Renal cortical epithelial cell (primary cell): ENCODE data around the gene ACOT13. TPM values are rescaled to one million over a fixed set of nuclear protein-coding genes. Genes with fewer than 3 reads are reported as not detected.
A peak's percentile ranks its signal among the peaks of the same experiment; 100 is the strongest.
"Not testable (repeated sequence)": the region's sequence is repeated elsewhere in the genome, so short reads cannot be mapped to it uniquely, and the experiment has no call there.

Experiments
- DNase-seq: peaks from one replicate; pipeline ENCODE4 v3.0.0-alpha.2; 2011; ENCODE audit warnings: low read depth
- total RNA-seq: library from RNA; depleted of rRNA; stranded (reverse); fragments of >200 nt; gene quantifications from 2 replicates; pipeline ENCODE4 v1.2.3, GENCODE V29; 2014

The ACOT13 gene
- total RNA-seq, 1 donor from 2014 or later = 16.0 TPM

DNA sequence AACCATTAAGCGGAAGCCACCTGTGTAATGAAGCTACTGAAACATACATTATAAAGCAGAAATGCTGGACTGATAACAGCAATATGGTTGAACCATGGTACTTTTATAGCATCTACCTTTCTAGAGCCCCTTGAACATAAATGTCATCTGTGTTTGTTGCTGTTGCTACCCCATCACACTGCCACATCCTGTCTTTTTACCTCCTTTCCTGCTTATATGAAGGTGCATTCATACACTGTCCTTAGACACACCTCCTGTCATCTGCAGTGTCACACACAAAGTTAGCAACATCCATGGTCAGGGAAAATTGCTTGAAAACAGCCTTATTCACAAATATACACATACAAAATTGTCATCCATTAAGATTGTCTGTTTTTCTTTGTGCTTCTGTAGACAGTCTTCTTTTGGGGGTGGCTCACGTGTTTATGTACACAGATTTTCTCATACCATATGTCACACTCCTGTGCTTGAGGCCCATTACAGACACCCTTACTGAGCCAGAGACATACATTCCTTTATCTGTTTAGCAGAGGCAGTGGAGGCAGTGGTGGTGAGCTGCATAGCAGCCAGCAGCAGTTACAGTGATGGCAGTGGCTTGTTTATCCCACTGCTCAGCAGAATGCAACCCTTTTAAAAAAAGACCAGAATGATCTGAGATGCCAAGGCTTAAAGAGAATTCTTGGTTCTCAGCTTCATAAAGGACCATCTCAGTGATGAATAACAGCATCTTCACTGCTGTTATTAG, 26.1 kb downstream of the ACOT13 start:
- DNase-seq = no peak

DNA sequence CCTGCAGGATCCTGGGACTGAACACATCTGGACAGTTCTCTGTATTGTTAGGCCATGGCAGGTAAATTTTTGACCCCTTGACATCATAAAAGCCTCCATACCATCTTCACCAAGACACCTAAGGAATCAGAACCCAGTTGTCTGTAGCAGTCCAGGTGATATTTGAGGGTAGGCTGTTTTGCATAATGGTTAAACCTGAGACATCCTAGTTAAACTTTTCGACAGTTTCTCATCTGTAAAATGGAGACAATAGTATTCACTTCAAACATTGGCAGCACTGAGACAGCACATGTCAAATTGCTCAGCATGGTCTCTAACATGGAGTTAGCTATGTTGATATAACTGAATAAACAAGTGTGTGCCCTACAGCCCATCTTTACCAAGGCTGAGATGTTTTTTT, 27.3 kb downstream of the ACOT13 start:
- DNase-seq = no peak

DNA sequence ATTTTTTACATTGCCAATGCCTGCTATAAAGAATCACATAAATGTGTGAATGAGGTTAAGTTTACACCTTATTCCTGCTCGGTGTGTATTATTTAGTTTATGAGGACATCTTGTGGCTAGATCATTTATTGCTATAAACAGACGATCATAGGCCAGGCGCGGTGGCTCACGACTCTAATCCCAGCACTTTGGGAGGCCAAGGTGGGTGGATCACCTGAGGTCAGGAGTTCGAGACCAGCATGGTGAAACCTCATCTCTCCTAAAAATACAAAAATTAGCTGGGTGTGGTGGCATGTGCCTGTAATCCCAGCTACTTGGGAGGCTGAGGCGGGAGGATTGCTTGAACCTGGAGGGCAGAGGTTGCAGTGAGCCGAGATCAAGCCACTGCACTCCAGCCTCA, 28.8 kb downstream of the ACOT13 start:
- peak; percentile 49 for DNase-seq

DNA sequence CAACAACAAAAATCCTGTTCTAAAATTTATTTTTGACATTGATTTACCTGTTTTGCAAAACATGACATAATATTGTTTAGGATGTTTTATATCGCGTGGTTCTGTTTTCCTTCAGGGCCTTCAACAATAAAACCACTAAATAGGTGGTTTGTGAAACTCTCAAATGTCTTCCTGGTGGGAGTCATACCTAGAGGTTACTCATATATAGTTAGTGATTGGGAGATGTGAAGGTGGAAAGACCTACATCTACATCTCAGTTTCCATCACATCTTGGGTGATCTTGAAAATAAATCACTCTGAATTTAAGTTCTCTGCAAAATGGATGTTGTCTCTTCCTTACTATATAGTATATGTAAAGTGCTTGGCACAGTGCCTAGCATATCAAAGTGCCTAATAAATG, 29.2 kb downstream of the ACOT13 start:
- DNase-seq = no peak

DNA sequence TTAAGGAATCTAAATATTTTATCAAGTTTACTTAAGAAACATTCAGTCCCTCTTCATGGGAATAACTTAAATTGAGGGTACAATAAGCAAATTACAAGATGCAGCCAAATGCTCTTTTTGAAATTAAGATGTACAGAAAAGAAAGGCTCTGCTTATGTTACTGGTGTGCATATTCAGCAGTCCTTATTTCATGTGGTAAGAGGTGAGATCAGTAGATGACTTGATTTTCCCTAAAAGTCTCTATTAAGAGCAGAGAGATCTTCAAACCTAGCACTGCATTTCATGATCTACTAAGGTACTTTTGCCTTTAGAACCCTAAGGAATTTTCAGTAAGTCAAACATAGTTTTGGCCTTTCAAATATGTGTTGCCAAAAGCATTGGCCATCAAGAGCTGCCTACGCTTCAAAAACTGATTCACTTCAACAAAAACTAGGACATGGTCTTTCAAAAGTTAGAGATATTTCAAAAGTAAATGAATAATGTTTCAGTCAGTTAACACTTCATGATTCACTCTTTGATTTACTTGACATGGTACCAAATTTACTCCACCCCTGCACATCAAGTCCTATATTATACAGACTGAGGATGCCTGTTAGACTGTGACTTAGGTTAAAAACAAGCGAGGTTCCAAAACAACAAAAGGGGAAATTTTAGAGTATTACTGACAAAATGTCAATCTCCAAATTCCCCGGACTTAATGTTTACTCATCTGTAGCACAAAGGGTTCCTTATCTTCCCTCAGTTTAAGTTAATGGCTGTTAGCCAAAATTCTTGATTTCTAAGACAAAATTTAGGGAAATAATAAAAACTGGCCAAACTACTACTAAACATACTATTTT, 32.9 kb downstream of the ACOT13 start:
- DNase-seq = no peak

DNA sequence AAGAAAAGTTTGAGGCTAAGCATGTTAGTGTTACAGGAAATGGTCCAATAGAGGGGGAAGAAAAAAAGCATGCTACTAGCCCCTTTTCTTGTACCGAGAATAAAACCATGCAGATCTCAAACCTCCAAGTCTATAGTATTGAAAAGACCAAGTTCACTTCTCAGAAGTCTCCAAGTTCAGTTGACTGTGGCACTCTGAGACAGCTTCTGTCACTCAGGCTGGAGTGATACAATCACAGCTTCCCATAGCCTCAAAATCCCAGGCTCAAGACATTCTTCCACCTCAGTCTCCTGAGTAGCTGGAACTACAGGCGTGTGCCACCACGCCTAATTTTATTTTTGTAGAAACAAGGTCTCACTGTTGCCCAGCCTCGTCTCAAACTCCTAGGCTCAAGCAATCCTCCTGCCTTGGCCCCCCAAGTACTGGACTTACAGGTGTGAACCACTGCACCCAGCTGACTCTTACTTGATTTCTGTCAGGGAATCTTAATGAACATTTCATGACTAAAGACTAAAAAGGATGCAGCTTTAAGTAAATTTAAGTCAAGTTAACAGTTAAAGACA, 35.9 kb downstream of the ACOT13 start:
- no peak for DNase-seq

DNA sequence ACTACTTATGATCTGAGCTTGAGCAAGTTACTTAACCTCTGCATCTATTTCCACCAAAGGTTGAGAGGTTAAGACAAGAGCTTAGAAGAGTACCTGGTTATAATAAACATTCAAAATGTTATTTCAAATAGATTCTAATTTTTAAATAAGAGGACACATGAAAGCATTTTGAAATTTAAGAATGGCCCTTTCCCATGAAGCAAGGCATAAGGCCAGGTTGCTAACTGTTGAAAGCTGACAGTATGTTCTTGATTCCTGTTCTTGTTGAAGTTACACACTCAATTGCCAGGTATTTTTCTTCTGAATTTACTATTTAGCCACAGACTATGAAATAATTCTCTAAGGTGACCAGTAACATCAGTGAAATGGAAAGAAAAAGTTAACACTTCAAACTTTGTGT, 37.6 kb downstream of the ACOT13 start:
- no peak for DNase-seq

DNA sequence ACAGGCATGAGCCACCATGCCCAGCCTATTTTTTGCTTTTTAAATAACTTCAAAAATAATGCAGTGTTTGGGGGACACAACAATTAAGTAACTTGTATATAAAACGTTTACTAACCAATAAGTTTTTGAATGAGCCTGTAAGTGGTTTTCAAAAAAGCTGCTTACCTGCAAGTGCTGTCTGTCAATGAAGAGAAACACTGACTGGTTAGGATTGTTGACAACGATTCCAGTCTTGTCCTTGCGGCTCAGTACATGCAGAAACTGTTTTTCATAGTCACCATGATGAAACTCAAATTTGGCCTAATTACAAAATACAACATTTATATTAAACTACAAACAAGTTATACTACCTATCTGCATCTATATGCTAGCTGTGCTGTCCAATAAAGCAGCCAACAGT, 41.7 kb downstream of the ACOT13 start:
- no peak for DNase-seq

DNA sequence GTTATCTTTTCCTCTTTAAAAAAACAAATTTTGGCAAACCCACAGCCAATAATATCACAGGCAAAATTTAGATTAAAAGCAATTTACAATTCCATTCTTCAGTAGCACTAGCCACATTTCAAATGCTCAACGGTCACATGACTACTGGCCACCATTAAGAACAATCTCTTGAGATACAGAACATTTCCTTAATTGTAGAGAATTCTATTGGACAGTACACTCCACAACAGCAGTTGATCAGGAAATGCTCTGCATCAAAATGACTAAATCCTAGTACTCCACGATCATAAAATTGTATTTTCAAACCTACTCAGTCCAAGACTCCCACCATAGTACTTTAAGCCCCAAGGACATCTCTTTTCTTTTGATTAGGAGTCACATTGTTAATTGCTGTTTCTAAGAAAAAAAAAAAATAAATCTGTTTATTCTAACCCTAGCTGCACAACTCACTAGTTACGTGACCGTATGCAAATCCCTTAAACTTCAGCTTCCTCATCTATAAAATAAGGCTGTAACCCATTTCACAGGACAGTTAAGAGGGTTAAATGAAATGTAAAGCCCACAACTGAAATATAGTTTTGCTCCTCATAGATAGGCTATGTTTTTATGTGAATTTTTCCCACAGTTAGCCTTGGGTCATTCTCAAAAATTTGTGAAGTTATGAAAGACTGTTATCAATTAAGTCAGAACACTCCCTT, 42.3 kb downstream of the ACOT13 start:
- DNase-seq = no peak

DNA sequence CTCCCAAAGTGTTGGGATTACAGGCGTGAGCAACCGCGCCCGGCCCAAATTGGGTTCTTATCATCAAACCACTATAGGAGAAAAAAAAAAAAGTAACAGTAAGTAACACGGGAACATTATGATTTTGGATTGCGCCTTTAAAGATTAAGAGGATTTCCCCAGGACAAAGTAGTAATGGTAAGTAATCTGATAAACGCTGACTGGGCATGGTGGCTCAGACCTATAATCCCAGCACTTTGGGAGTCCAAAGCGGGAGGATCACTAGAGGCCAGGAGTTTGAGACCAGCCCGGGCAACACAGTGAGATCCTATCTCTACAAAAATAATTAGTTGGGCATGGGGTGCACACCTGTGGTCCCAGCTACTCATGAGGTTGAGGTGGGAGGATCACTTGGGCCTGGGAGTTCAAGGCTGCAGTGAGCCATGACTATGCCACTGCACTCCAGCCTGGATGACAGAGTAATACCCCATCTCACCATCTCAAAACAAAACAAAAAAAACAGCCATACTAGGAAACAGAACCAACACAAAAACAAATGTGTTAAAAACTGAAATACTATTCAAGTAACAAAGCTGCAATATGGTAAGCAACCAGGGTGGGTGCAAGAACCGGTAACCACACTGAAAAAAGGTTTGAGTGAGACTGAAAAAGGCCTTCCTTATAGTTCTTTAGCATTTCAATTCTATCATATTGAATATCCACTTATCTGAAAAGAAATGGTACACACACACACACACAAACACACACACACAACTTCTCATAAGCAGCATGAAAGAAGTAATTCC, 43.8 kb downstream of the ACOT13 start:
- DNase-seq = no peak

DNA sequence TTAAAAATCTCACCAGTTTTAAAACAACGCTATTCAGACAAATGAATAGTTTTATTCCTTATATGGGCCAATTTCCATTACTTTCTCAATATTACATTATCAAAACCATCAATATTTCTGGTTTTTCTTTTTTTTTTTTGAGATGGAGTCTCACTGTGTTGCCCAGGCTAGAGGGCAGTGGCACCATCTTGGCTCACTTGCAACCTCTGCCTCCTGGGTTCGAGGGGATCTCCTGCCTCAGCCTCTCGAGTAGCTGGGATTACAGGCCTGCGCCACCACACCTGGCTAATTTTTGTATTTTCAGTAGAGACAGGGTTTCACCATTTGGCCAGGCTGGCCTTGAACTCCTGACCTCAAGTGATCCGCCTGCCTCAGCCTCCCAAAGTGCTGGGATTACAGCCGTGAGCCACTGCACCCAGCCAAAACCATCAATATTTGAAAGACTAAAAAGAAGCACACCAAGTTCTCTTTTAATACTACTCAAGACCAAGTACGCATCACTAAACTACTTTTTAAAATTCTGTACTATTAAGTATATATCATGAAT, 49.8 kb downstream of the ACOT13 start:
- DNase-seq = not testable (repeated sequence)

DNA sequence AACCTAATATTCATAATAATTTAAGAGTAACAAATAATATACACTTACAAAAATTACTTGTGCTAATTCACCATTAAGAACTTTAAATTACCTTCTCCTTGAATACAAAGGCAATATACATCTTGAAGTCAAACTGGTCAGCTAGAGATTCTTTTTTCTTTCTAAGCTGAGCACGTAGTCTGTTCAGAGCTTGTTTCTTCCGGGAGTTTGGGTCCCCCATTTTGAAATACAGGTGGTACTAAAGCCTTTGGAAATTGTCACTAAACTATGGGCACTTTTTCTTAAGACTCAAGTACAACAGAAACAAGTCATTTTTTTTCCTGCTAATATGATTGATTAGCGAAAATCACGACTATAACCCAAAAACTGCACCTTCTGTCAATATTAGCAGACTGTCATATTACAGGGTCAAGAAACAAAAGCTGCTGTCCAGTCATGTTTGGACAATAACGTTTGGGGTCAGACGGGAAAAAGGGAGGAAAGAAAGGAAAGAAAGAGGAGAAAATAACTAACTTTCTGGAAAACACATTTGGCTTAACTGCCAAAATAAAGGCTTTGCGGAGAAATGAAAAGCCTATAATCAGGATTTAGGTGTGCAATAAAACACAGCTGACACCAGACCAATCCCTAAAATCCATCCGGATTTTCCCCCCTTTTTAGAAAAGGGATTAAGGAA, 51.7 kb downstream of the ACOT13 start:
- no peak for DNase-seq

DNA sequence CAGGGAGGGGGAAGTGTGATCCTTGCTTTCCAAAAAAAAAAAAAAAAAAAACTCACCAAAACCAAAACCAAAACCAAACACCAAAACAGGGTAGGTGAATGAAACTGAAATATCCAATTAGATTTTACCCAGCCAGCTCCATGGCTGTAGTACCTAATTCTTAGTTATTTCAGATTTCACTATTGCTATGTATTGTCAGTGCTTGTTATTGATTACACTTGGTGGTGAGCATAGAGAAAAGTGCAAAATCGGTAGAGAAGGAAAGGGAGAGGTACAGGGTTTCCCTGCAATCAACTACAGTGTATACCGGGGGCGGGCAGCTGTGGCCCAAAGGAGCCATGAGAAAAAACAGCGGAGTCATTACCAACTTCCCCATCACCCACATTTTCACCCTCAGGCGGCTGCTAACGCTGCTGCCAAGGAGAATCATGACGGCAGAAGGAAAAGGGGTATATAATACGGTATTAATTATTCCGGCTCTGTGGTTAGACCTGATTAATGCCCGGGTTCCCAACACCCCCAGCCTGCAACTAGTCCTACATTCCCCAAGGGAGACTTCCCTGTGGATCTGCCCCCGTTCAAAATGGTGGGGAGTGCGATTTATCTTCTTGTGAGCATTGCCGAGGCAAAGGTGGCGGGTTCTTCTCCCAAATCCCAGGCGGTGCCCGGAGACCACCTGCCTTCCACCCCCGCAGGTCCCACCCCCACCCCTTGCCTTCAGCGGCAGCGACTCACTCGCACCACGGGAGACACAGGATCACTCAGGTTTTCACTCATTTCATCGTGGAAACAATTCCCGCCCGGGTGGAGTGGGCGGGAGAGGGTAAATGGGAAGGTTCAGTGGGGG, 52.5 kb downstream of the ACOT13 start, which contains the start of gene C6orf62:
Gene C6orf62 (minus strand): TSS at position 30 of the 847 bp plus-strand sequence. CDS start 486 bp downstream, outside the sequence.
- peak; percentile 50 for DNase-seq

DNA sequence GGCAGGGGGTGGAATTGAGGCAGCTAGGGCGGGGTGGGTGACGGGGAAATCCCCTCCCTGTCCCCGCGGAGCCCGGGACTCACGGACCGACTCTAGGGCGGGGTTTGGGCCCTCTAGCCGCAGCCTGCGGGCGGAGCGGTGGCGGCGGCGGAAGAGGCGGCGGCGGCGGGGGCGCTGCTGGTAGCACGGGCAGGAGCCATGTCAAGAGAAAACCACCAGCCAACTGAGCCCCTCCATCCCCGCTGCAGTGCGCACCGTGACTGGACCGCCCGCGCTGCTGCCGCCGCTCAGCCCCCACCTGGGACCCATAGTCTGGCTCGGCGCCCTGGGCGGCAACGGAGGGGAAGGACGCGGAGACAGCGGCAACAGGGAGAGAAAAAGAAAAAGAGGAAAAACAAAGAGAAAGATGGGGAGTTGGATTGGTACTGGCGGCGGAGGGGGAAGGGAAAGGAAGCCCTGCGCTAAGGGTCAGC, 53.3 kb downstream of the ACOT13 start:
- no peak for DNase-seq

DNA sequence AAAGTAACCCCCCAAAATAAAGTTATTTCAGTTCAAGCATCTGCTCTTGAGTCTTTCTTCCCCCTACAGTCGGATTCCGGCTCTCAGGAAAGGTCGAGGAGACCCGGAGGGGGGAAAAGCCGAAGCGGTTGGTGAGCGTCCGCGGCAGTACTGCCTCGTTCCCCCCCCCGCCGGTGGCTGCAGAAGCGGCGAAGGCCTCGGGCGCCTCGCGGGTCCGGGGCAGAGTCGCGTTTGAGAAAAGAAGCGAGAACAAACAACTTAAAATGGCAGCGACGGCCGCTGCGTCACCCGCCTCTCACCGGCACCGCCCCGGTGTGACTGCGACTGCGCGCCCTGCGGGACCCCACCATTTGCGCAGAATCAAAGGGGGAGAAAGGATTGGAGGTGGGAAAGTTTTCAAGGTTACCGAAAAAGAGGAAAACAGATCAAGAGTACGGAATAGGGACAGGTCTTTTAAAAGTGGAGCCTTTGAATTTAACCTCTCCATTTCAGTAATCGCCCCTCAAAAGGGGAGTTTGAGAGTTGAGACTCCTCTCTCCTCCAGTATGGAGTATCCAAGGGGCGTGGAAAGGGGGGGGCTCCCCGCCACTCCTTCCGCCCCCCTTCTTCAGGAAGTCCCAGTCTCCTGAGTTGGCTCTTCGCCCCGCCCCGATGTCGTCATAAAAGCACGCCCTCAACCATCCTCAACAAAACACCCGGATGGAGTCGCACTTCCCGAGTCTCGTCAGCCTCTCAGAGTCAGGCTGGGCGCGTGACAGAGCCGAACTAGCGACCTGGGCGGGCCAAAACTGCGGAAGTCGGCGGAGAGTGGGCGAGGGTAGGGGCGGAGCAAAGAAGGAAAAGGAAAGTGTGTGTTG, 54.0 kb downstream of the ACOT13 start:
- DNase-seq = peak; percentile 98

DNA sequence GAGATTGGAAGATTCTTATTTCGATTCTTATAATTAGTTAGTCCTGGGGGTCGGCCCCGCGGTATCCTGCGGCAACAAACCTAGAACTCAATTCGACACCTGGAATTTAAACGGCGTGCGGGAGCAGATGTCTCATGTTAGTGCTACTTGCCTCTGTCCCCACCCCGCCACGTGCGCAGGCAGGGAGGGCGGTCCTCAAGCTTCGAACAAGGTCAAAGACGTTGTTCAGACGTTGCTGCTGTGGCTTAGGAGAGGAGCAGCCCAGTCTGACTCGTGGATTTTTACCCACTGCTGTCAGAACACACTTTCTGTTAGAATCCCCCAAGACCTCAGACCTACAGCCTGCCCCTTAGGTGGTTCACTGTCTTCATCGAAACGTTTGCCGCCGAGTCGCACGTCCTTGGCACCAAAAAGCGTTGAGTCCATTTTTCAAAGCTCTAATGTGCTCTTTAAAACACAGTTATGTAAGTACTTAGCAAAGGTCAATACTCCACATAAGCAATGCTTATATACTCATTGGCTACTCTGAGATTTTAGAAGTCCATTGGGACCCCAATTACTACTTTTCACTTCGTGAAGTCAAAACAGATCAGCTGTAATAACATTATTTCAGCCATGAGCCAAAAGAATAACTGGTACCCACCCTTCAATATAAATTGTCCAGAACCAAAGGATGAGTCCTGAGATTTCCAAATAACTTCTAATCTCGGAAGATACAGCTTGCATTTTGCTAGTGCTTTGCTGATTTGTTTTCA, 54.8 kb downstream of the ACOT13 start:
- no peak for DNase-seq

DNA sequence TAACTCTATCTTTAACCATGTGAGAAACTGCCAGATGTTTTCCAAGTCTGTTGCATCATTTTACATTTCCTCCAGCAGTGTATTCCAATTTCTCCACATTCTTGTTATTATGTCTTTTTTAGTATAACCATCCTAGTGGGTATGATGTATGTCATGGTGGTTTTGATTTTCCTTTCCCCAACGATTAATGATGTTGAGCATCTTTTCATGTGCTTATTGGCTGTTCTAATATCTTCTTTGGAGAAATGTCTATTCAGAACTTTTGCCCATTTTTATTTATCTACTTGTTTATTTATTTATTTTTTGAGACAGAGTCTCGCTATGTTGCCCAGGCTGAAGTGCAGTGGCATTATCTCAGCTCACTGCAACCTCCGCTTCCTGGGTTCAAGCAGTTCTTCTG, 56.4 kb downstream of the ACOT13 start:
- DNase-seq = no peak

DNA sequence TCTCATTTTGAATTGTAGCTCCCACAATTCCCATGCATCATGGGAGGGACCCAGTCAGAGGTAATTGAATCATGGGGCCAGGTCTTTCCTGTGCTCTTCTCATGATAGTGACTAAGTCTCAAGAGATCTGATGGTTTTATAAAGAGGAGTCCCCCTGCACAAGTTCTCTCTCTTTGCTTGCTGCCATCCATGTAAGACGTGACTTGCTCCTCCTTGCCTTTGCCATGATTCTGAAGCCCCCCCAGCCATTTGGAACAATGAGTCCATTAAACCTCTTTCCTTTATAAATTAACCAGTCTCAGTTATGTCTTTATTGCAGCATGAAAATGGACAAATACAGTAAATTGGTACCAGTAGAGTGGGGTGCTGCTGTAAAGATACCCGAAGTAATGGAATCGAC, 63.8 kb downstream of the ACOT13 start:
- not testable (repeated sequence) for DNase-seq
